ENCODE measurements around the gene HP.

The HP gene

GRCh38 chr16:72083778-72084404, 29.6 kb downstream of the HP start:
- POLR2A ChIA-PET, result interaction anchor here (1.1 kb wide), 1 partner anchor 10 kb away, joined by 4 read pairs; the partner anchor contains the start of genes DHX38 and TXNL4B
- TF ChIP-seq CTCF (IDR thresholded peaks at IDR 0.05; ENCODE audit: insufficient read depth, low read length, missing control alignments), result no peak
- no peak for DNase-seq (ENCODE audit: low read depth, low spot score)

GRCh38 chr16:72084445-72084844, 30.1 kb downstream of the HP start:
- ChIA-PET POLR2A (interaction anchor here (1.1 kb wide), 1 partner anchor 9 kb away, joined by 4 read pairs; the partner anchor contains the start of genes DHX38 and TXNL4B), CTCF (no interaction called here)
- H3K4me3 ChIP-seq (ENCODE audit: low read depth, low read length), result no peak overlapping the region
- DNase-seq (ENCODE audit: low read depth, low spot score), result no peak
- TF ChIP-seq CTCF (IDR thresholded peaks at IDR 0.05; ENCODE audit: insufficient read depth, low read length, missing control alignments), result no peak

More at GRCh38 chr16:72083778-72084404, 29.6 kb downstream of the HP start:
- no peak overlapping the region for H3K4me3 ChIP-seq (ENCODE audit: low read depth, low read length)
- CTCF ChIA-PET, result interaction anchor here (0.9 kb wide), 1 partner anchor 17 kb away, joined by 3 read pairs; no protein-coding TSS in a partner anchor

GRCh38 chr16:72085002-72085401, 30.7 kb downstream of the HP start:
- TF ChIP-seq CTCF (IDR thresholded peaks at IDR 0.05; ENCODE audit: insufficient read depth, low read length, missing control alignments), result no peak
- DNase-seq (ENCODE audit: low read depth, low spot score), result no peak
- ChIA-PET POLR2A (no interaction called here), CTCF (no interaction called here)
- H3K4me3 ChIP-seq (ENCODE audit: low read depth, low read length), result no peak overlapping the region

- no peak for TF ChIP-seq CTCF (IDR thresholded peaks at IDR 0.05; ENCODE audit: insufficient read depth, low read length, missing control alignments)
- POLR2A ChIA-PET, result no interaction called here
Observed at GRCh38 chr16:72091217-72091616, 36.9 kb downstream of the HP start.

GRCh38 chr16:72092832-72093447, 38.6 kb downstream of the HP start:
- H3K4me3 ChIP-seq (ENCODE audit: low read depth, low read length), result peak overlapping the region; percentile 96
- no peak for DNase-seq (ENCODE audit: low read depth, low spot score)
- ChIA-PET POLR2A (interaction anchor here (0.6 to 1.0 kb wide), 6 partner anchors 9 to 284 kb away, joined by 3 to 6 read pairs (median 4); partner anchors contain the start of gene AP1G1), CTCF (interaction anchor here (1.1 to 2.8 kb wide), 3 partner anchors 26 to 42 kb away, joined by 3 to 15 read pairs (median 6); no protein-coding TSS in a partner anchor)
- TF ChIP-seq CTCF (IDR thresholded peaks at IDR 0.05; ENCODE audit: insufficient read depth, low read length, missing control alignments), result no peak

More at GRCh38 chr16:72091217-72091616, 36.9 kb downstream of the HP start:
- no peak overlapping the region; the same call in 1 of the 2 replicates for H3K4me3 ChIP-seq (ENCODE audit: low read depth, low read length)
- CTCF ChIA-PET, result interaction anchor here (0.9 to 2.9 kb wide), 2 partner anchors 24 to 34 kb away, joined by 3 to 16 read pairs; no protein-coding TSS in a partner anchor
- no peak for DNase-seq (ENCODE audit: low read depth, low spot score)
